H1 (cell line): Measurements from ENCODE around the gene PTPRD. TPM values are rescaled to one million over a fixed set of nuclear protein-coding genes. Genes with fewer than 3 reads are reported as not detected.
"Not testable (repeated sequence)": the region's sequence is repeated elsewhere in the genome, so short reads cannot be mapped to it uniquely, and the experiment has no call there.

Source experiments
- CTCF ChIA-PET: fragments of 300-600 bp; sonication (Branson Sonifier 250); formaldehyde crosslinking; loops from one replicate; lab custom pipeline; 2021; ENCODE audit not compliant: partially characterized antibody; lab: Charles Lee
- POLR2A ChIA-PET: fragments of 300-600 bp; sonication (Branson Sonifier 250); formaldehyde crosslinking; loops from one replicate; lab custom pipeline; 2021; ENCODE audit warnings: inconsistent platforms; ENCODE audit not compliant: partially characterized antibody; lab: Charles Lee
- DNase-seq, 2 experiments: peaks; one replicate each; pipeline versions ENCODE4 v3.0.0 to v3.0.0-alpha.2; 2010 to 2022; ENCODE audit warnings: low spot score in 2 of 2, low read depth in 1 of 2, mixed read lengths in 1 of 2
- FAIRE-seq: peaks from 2 replicates; lab custom pipeline; 2011; peaks lifted over from hg19 to GRCh38; lab: Jason Lieb, UNC
- H2AFZ ChIP-seq: 2 replicates; pipeline ENCODE4 v1.8.1; 2012; ENCODE audit warnings: low read length, inconsistent platforms
- H2AK5ac ChIP-seq: 2 replicates; pipeline ENCODE4 v1.6.1; 2013; ENCODE audit warnings: low read depth, low read length
- H2BK120ac ChIP-seq: replicated peaks from 2 replicates; pipeline ENCODE3; 2013; ENCODE audit warnings: low read depth, low read length, inconsistent platforms
- H2BK12ac ChIP-seq: 2 replicates; pipeline ENCODE4 v1.6.1; 2013; ENCODE audit warnings: low read depth, low read length
- H2BK15ac ChIP-seq: 2 replicates; pipeline ENCODE4 v1.6.1; 2013; ENCODE audit warnings: low read length
- H2BK20ac ChIP-seq: 2 replicates; pipeline ENCODE4 v1.6.1; 2013; ENCODE audit warnings: low read length
- H2BK5ac ChIP-seq: 2 replicates; pipeline ENCODE4 v1.6.1; 2013; ENCODE audit warnings: low read depth, low read length
- H3K14ac ChIP-seq: 2 replicates; pipeline ENCODE4 v1.6.1; 2013; ENCODE audit warnings: inconsistent platforms; ENCODE audit not compliant: insufficient read length
- H3K18ac ChIP-seq: 2 replicates; pipeline ENCODE4 v1.6.1; 2013; ENCODE audit warnings: low read length; ENCODE audit errors: extremely low read depth
- H3K23ac ChIP-seq: 2 replicates; pipeline ENCODE4 v1.6.1; 2013; ENCODE audit warnings: inconsistent platforms; ENCODE audit not compliant: insufficient read length
- H3K23me2 ChIP-seq: 2 replicates; pipeline ENCODE4 v1.6.1; 2013; ENCODE audit warnings: low read depth, low read length
- H3K27ac ChIP-seq: 2 replicates; pipeline ENCODE4 v1.6.1; 2011; ENCODE audit warnings: low read depth, low read length, inconsistent platforms
- H3K27me3 ChIP-seq, 4 experiments: replicated peaks in 1 of 4; 1 replicate in 1 of 4; 2 replicates in 3 of 4; pipeline versions ENCODE4 v1.6.1 to v1.8.1; 2011 to 2013; ENCODE audit warnings: low read length in 3 of 4, mild to moderate bottlenecking in 3 of 4, inconsistent platforms in 2 of 4, mixed read lengths in 2 of 4, moderate library complexity in 1 of 4; ENCODE audit not compliant: control insufficient read depth in 3 of 4, insufficient read depth in 3 of 4; ENCODE audit errors: extremely low read depth in 1 of 4
- H3K36me3 ChIP-seq, 4 experiments: 2 replicates each; pipeline versions ENCODE4 v1.6.1 to v1.8.1; 2011 to 2013; ENCODE audit warnings: mild to moderate bottlenecking in 4 of 4, low read length in 3 of 4, moderate library complexity in 2 of 4, control low read depth in 1 of 4, inconsistent platforms in 1 of 4; ENCODE audit not compliant: insufficient read depth in 4 of 4, control insufficient read depth in 2 of 4
- H3K4ac ChIP-seq: replicated peaks from 2 replicates; pipeline ENCODE3; 2013; ENCODE audit warnings: low read length, low read depth, mixed read lengths, inconsistent platforms; ENCODE audit not compliant: insufficient read length
- H3K4me1 ChIP-seq, 4 experiments: replicated peaks in 1 of 4; 1 replicate in 1 of 4; 2 replicates in 3 of 4; pipeline versions ENCODE4 v1.6.1 to v1.8.1; 2011 to 2013; ENCODE audit warnings: low read length in 3 of 4, inconsistent platforms in 2 of 4, mixed read lengths in 1 of 4; ENCODE audit not compliant: insufficient read depth in 4 of 4, control insufficient read depth in 3 of 4
- H3K4me2 ChIP-seq, 2 experiments: 2 replicates each; pipeline versions ENCODE4 v1.6.1 to v1.8.1; 2011 to 2013; ENCODE audit warnings: low read depth in 2 of 2, low read length in 2 of 2, control low read depth in 1 of 2, inconsistent platforms in 1 of 2, mild to moderate bottlenecking in 1 of 2; ENCODE audit not compliant: insufficient read depth in 1 of 2
- H3K4me3 ChIP-seq, 4 experiments: fragments of 200-600, 300-600 bp in 1 of 4; sonication (generic), shearing (Covaris generic), sonication (Bioruptor Twin) in 1 of 4; 2 replicates each; pipeline versions ENCODE4 v1.5.1 to v1.8.1; 2011 to 2016; ENCODE audit warnings: low read length in 4 of 4, low read depth in 3 of 4, control low read depth in 2 of 4, inconsistent platforms in 2 of 4, mild to moderate bottlenecking in 2 of 4, mixed read lengths in 1 of 4, moderate library complexity in 1 of 4; ENCODE audit not compliant: insufficient read depth in 2 of 4; ENCODE audit errors: extremely low read depth in 1 of 4
- H3K56ac ChIP-seq: replicated peaks from 2 replicates; pipeline ENCODE3; 2013; ENCODE audit warnings: low read depth, mild to moderate bottlenecking, mixed read lengths, low read length, inconsistent platforms; ENCODE audit not compliant: insufficient read length
- H3K79me1 ChIP-seq: 2 replicates; pipeline ENCODE4 v1.6.1; 2013; ENCODE audit warnings: low read depth, low read length, control low read depth
- H3K79me2 ChIP-seq, 2 experiments: 2 replicates each; pipeline versions ENCODE4 v1.6.1 to v1.8.1; 2012 to 2013; ENCODE audit warnings: low read length in 2 of 2, mild to moderate bottlenecking in 2 of 2, inconsistent platforms in 1 of 2; ENCODE audit not compliant: insufficient read depth in 2 of 2, control insufficient read depth in 1 of 2
- H3K9ac ChIP-seq, 4 experiments: replicated peaks in 1 of 4; 1 replicate in 1 of 4; 2 replicates in 3 of 4; pipeline versions ENCODE4 v1.6.1 to v1.8.1; 2011 to 2013; ENCODE audit warnings: low read depth in 3 of 4, low read length in 3 of 4, control low read depth in 2 of 4, mild to moderate bottlenecking in 2 of 4, moderate library complexity in 2 of 4, inconsistent platforms in 1 of 4; ENCODE audit errors: extremely low read depth in 1 of 4
- H3K9me3 ChIP-seq, 2 experiments: 2 replicates each; pipeline versions ENCODE4 v1.6.1 to v1.8.1; 2012 to 2013; ENCODE audit warnings: mild to moderate bottlenecking in 2 of 2, moderate library complexity in 2 of 2, control low read depth in 1 of 2, inconsistent platforms in 1 of 2, low read depth in 1 of 2, low read length in 1 of 2, mixed read lengths in 1 of 2; ENCODE audit not compliant: insufficient read depth in 2 of 2
- H4K20me1 ChIP-seq, 2 experiments: replicated peaks in 1 of 2; 2 replicates each; pipeline versions ENCODE3 to v1.8.1; 2011 to 2013; ENCODE audit warnings: inconsistent platforms in 2 of 2, low read length in 2 of 2, mild to moderate bottlenecking in 1 of 2; ENCODE audit not compliant: insufficient read depth in 2 of 2, control insufficient read depth in 1 of 2
- H4K5ac ChIP-seq: 2 replicates; pipeline ENCODE4 v1.6.1; 2013; ENCODE audit warnings: low read length, low read depth, mixed read lengths, inconsistent platforms; ENCODE audit not compliant: insufficient read length
- H4K8ac ChIP-seq: 2 replicates; pipeline ENCODE4 v1.8.0; 2013; ENCODE audit warnings: mild to moderate bottlenecking, moderate library complexity, low read length, inconsistent platforms; ENCODE audit not compliant: insufficient read depth; ENCODE audit errors: extremely low read depth
- H4K91ac ChIP-seq: replicated peaks from 2 replicates; pipeline ENCODE3; 2013; ENCODE audit warnings: low read length, mixed read lengths, inconsistent platforms; ENCODE audit not compliant: insufficient read length
- WGBS, 2 experiments: shearing (Covaris generic) in 1 of 2; methylation state at CpG; one replicate each; pipeline versions ENCODE4 v1.1.6 to v1.1.7; 2013 to 2015; ENCODE audit warnings: low lambda C conversion rate in 2 of 2, mixed read lengths in 2 of 2, inconsistent platforms in 1 of 2, low coverage in 1 of 2, missing lambda C conversion rate in 1 of 2; ENCODE audit not compliant: insufficient replicate concordance in 2 of 2, insufficient coverage in 1 of 2, insufficient read length in 1 of 2; ENCODE audit errors: extremely low coverage in 1 of 2, missing lambda C conversion rate in 1 of 2; 5-methylcytosine and 5-hydroxymethylcytosine counted together
- polyA plus RNA-seq, 7 experiments: library from polyadenylated mRNA; depleted of rRNA in 3 of 7; stranded (reverse) in 5 of 7; unstranded in 2 of 7; fragments of >200 nt in 5 of 7; fragments of 200-250 nt in 2 of 7; gene quantifications; 1 replicate in 5 of 7; 2 replicates in 1 of 7; 4 replicates in 1 of 7; pipeline versions ENCODE4 v1.2.1 to v1.2.3, GENCODE V29; 2011 to 2013; ENCODE audit warnings: missing spikeins in 2 of 7, mixed read lengths in 2 of 7
- total RNA-seq: library from RNA; stranded (reverse); fragmentation: NEBNext Ultra II Directional; extraction: Animal tissue kit (Norgen Biotek cat#: 25700); gene quantifications from 2 replicates; pipeline ENCODE4 v1.2.1, GENCODE V29; 2021

PTPRD gene
- total and polyA plus RNA-seq, 2 of the 8 experiments (the other 6 are each of a cell fraction or from before 2014, with no cell fraction given): 17.2 to 77.0 TPM

GRCh38 chr9:10345621-10346020 is 267.2 kb downstream of the PTPRD start:
- H3K56ac ChIP-seq, H4K8ac ChIP-seq, H3K4me1 ChIP-seq, CTCF ChIA-PET, H3K27ac ChIP-seq, H3K14ac ChIP-seq, H3K4ac ChIP-seq, FAIRE-seq, H3K18ac ChIP-seq, H4K5ac ChIP-seq, H3K23me2 ChIP-seq, H3K23ac ChIP-seq, H2BK20ac ChIP-seq, POLR2A ChIA-PET, H2BK5ac ChIP-seq, H3K79me2 ChIP-seq, H2AFZ ChIP-seq, H3K9ac ChIP-seq, H3K27me3 ChIP-seq, H3K79me1 ChIP-seq, H3K4me3 ChIP-seq, H2BK15ac ChIP-seq, H4K91ac ChIP-seq, H3K4me2 ChIP-seq, DNase-seq, H2BK12ac ChIP-seq, H2BK120ac ChIP-seq, H2AK5ac ChIP-seq, H3K36me3 ChIP-seq, H4K20me1 ChIP-seq, H3K9me3 ChIP-seq: not testable (repeated sequence)
- WGBS, 2 experiments: 80% methylated on average over 5 of the region's 5 CpGs; no CpG with 5 or more reads in 1 of the 2 experiments
